Measurements from ENCODE around the gene RANGAP1. TPM values are rescaled to one million over a fixed set of nuclear protein-coding genes. Genes with fewer than 3 reads are reported as not detected.

The RANGAP1 gene, protein sequence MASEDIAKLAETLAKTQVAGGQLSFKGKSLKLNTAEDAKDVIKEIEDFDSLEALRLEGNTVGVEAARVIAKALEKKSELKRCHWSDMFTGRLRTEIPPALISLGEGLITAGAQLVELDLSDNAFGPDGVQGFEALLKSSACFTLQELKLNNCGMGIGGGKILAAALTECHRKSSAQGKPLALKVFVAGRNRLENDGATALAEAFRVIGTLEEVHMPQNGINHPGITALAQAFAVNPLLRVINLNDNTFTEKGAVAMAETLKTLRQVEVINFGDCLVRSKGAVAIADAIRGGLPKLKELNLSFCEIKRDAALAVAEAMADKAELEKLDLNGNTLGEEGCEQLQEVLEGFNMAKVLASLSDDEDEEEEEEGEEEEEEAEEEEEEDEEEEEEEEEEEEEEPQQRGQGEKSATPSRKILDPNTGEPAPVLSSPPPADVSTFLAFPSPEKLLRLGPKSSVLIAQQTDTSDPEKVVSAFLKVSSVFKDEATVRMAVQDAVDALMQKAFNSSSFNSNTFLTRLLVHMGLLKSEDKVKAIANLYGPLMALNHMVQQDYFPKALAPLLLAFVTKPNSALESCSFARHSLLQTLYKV
- 28.1 TPM for polyA plus RNA-seq (2013, experiment 1 of 2)
- polyA plus RNA-seq (2013, experiment 2 of 2): 27.9 TPM

DNA sequence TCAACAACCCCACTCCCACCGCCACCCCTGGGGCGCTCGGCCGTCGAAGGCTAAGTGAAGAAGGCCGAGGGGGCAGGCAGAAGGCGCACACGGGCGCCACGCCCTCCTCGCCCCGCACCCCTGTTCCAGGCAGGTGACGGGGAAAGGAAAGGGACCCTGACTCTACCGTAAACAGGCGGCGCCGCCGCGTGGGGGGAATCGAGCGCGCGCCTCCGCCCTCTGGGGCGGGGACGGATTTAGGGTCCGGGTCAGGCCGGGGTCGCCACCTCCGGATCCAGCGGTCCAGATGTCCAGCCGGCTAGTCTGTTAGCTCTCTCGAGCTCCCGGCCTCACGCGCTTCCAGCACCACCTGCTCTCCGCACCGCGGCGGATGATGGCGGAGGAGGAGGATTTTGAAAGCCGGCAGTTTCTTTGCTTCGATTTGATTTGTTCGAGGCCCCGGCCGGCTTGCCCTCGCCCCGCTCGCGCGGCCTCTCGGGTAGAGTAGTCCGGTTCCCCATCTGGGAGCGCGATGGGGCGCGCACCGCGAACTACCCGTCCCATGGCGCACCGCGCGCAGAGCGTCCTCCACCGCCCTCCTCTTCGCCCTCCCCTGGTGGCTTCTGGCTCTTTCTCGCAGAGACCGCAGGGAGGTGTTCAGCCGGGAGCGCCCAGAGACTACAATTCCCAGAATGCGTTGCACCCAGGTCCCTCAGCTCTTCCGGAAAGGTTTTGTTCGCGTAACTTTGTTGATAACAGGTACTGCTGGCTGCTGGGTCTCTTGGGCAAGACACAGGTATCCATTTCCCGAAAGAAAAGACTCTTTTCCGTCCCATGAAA is at the start of gene RANGAP1:
TSS of gene RANGAP1 (minus strand) at position 368 of the 819 bp plus-strand sequence. CDS start 5,143 bp downstream, outside the sequence.
- H2AFZ ChIP-seq (ENCODE audit: low read depth, low read length): peak within 1 kb of the TSS; percentile 65
- DNase-seq: peak; percentile 99
- H2BK120ac ChIP-seq (ENCODE audit: low read depth, low read length): peak within 1 kb of the TSS; percentile 61
- H3K4me1 ChIP-seq (ENCODE audit: control insufficient read depth, insufficient read depth, low read depth, low read length): peaks cover 36% of the 10 kb centered on the region
- no peaks in the 10 kb centered on the region for H3K9me3 ChIP-seq (ENCODE audit: control insufficient read depth, low read length)
- peak within 1 kb of the TSS; percentile 94 for H4K91ac ChIP-seq (ENCODE audit: low read length)
- H2BK15ac ChIP-seq (ENCODE audit: low read depth, poor library complexity, severe bottlenecking): peak within 1 kb of the TSS; percentile 52
- H2BK5ac ChIP-seq (ENCODE audit: low read depth, low read length, poor library complexity, severe bottlenecking): peak within 1 kb of the TSS; percentile 82
- peak within 1 kb of the TSS; percentile 86 for H3K27ac ChIP-seq (ENCODE audit: low read length, poor library complexity, severe bottlenecking)
- H3K4me3 ChIP-seq (ENCODE audit: insufficient read depth in 1 of 2, low read depth in 1 of 2, low read length in 2 of 2): peak within 1 kb of the TSS; percentile 81 to 90
- H3K9ac ChIP-seq (ENCODE audit: low read length): peak within 1 kb of the TSS; percentile 91
- peaks cover 12% of the 10 kb centered on the region for H3K79me1 ChIP-seq (replicated peaks; ENCODE audit: low read length, poor library complexity, severe bottlenecking)
- H3K14ac ChIP-seq (ENCODE audit: low read length in 2 of 2): peak within 1 kb of the TSS in 1 of 2 experiments; percentile 80
- H3K23ac ChIP-seq (ENCODE audit: low read length in 2 of 2): no peak within 1 kb of the TSS
- peak within 1 kb of the TSS; percentile 81 to 85 for H3K4ac ChIP-seq (ENCODE audit: low read depth in 1 of 2, low read length in 2 of 2)
- no peaks in the 10 kb centered on the region for H3K27me3 ChIP-seq (ENCODE audit: control insufficient read depth in 1 of 2, insufficient read depth in 1 of 2, low read length in 2 of 2)
- H3K36me3 ChIP-seq (ENCODE audit: control insufficient read depth in 1 of 2, insufficient read depth in 2 of 2, low read depth in 1 of 2, low read length in 2 of 2): peaks cover 13 to 28% of the 10 kb centered on the region in 2 experiments
- H4K8ac ChIP-seq (ENCODE audit: low read length): peak within 1 kb of the TSS; percentile 82
- H2BK12ac ChIP-seq (ENCODE audit: low read length in 2 of 2): peak within 1 kb of the TSS in 1 of 2 experiments; percentile 29
- H3K4me2 ChIP-seq (ENCODE audit: low read length, poor library complexity, severe bottlenecking): peak within 1 kb of the TSS; percentile 96
- peak within 1 kb of the TSS; percentile 67 to 89 for H3K18ac ChIP-seq (ENCODE audit: low read depth in 1 of 2, low read length in 2 of 2)
- peak within 1 kb of the TSS; percentile 62 for H2AK5ac ChIP-seq (ENCODE audit: low read length, severe bottlenecking)
- WGBS: under 1% methylated on average over 66 of the region's 77 CpGs

DNA sequence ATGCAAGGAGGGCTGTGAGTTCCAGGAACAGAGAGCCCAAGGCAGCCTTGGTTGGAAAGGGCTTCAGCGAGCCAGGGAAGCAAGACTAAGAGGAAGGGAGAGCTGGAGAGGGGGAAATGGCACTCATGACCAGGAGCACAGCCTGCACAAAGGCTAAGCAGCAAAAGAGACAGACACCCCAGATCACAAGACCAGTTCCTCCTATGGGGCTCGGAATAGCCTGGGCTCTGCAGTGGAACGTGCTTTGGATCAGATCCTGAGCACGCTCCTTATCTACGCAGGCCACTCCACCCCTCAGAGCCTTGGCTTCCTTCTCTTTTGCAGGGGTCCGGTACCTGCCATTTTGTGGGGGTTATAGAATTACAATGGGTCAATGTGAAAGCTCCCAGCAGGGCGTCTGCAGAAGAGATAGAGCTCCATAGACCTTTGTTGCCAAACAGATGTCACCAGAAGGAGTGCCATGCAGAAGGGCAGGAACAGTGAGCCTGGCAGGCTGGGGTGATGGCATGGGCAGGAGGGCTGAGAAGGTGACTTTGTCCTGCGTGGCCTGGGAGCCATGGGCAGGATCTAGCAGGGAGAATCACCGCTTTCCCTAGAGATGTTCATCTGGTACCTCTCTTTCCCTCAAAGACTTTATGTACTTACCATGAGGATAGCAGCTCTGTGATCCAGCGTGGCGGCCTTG is 49.1 kb upstream of the RANGAP1 start:
- 100% methylated on average over 9 of the region's 11 CpGs for WGBS
- H3K23ac ChIP-seq (ENCODE audit: low read length in 2 of 2): no peak overlapping the region

DNA sequence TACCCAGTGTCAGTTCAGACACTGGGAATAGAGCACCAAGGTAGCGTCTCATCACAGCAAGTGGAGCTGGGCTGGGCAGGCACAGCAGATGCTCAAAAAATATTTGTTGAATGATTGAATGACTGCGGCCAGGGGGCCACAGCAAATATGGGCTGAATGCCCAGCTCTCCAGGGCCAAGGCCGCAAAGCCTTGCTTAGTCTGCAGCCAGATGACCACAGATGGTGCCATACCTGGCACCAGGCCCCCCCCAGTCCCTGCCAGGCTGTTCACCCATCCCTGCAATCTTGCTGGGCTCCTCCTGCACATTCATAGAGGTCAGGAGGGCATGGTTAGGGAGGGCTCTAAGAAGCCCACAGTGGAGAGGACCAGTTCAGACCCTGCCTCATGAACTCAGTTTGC is 48.2 kb upstream of the RANGAP1 start:
- H3K27ac ChIP-seq (ENCODE audit: low read length, poor library complexity, severe bottlenecking): no peak overlapping the region
- H3K27me3 ChIP-seq (ENCODE audit: control insufficient read depth in 1 of 2, insufficient read depth in 1 of 2, low read length in 2 of 2): no peaks in the 10 kb centered on the region
- no peak overlapping the region for H3K4me2 ChIP-seq (ENCODE audit: low read length, poor library complexity, severe bottlenecking)
- peaks cover 10% of the 10 kb centered on the region for H3K79me1 ChIP-seq (replicated peaks; ENCODE audit: low read length, poor library complexity, severe bottlenecking)
- no peak overlapping the region for H4K8ac ChIP-seq (ENCODE audit: low read length)
- H2AK5ac ChIP-seq (ENCODE audit: low read length, severe bottlenecking): no peak overlapping the region
- H3K23ac ChIP-seq (ENCODE audit: low read length in 2 of 2): peak overlapping the region in 1 of 2 experiments; percentile 35
- 94% methylated on average over 3 of the region's 3 CpGs for WGBS
- H2AFZ ChIP-seq (ENCODE audit: low read depth, low read length): no peak overlapping the region
- no peaks in the 10 kb centered on the region for H3K9me3 ChIP-seq (ENCODE audit: control insufficient read depth, low read length)
- H3K9ac ChIP-seq (ENCODE audit: low read length): no peak overlapping the region
- no peak overlapping the region for H2BK5ac ChIP-seq (ENCODE audit: low read depth, low read length, poor library complexity, severe bottlenecking)
- H3K4ac ChIP-seq (ENCODE audit: low read depth in 1 of 2, low read length in 2 of 2): no peak overlapping the region
- H4K91ac ChIP-seq (ENCODE audit: low read length): no peak overlapping the region
- no peak overlapping the region for H2BK12ac ChIP-seq (ENCODE audit: low read length in 2 of 2)
- DNase-seq: no peak
- H3K18ac ChIP-seq (ENCODE audit: low read depth in 1 of 2, low read length in 2 of 2): no peak overlapping the region
- H3K4me3 ChIP-seq (ENCODE audit: insufficient read depth in 1 of 2, low read depth in 1 of 2, low read length in 2 of 2): no peak overlapping the region
- no peak overlapping the region for H3K14ac ChIP-seq (ENCODE audit: low read length in 2 of 2)
- no peak overlapping the region for H2BK120ac ChIP-seq (ENCODE audit: low read depth, low read length)
- peaks cover 74 to 80% of the 10 kb centered on the region in 2 experiments for H3K36me3 ChIP-seq (ENCODE audit: control insufficient read depth in 1 of 2, insufficient read depth in 2 of 2, low read depth in 1 of 2, low read length in 2 of 2)
- no peak overlapping the region for H2BK15ac ChIP-seq (ENCODE audit: low read depth, poor library complexity, severe bottlenecking)
- peaks cover 12% of the 10 kb centered on the region for H3K4me1 ChIP-seq (ENCODE audit: control insufficient read depth, insufficient read depth, low read depth, low read length)

More for the DNA sequence above, 49.1 kb upstream of the RANGAP1 start:
- Histone ChIP-seq H4K91ac (ENCODE audit: low read length) (no peak overlapping the region), H2AFZ (ENCODE audit: low read depth, low read length) (no peak overlapping the region), H2AK5ac (ENCODE audit: low read length, severe bottlenecking) (no peak overlapping the region), H3K4ac (ENCODE audit: low read depth in 1 of 2, low read length in 2 of 2) (no peak overlapping the region), H3K4me3 (ENCODE audit: insufficient read depth in 1 of 2, low read depth in 1 of 2, low read length in 2 of 2) (no peak overlapping the region), H3K27me3 (ENCODE audit: control insufficient read depth in 1 of 2, insufficient read depth in 1 of 2, low read length in 2 of 2) (no peaks in the 10 kb centered on the region), H2BK12ac (ENCODE audit: low read length in 2 of 2) (no peak overlapping the region), H3K9me3 (ENCODE audit: control insufficient read depth, low read length) (no peaks in the 10 kb centered on the region), H3K14ac (ENCODE audit: low read length in 2 of 2) (no peak overlapping the region), H2BK120ac (ENCODE audit: low read depth, low read length) (no peak overlapping the region), H2BK5ac (ENCODE audit: low read depth, low read length, poor library complexity, severe bottlenecking) (no peak overlapping the region), H3K36me3 (ENCODE audit: control insufficient read depth in 1 of 2, insufficient read depth in 2 of 2, low read depth in 1 of 2, low read length in 2 of 2) (peaks cover 72 to 83% of the 10 kb centered on the region in 2 experiments), H3K4me1 (ENCODE audit: control insufficient read depth, insufficient read depth, low read depth, low read length) (peaks cover 14% of the 10 kb centered on the region), H3K27ac (ENCODE audit: low read length, poor library complexity, severe bottlenecking) (no peak overlapping the region), H3K79me1 (replicated peaks; ENCODE audit: low read length, poor library complexity, severe bottlenecking) (peaks cover 10% of the 10 kb centered on the region), H4K8ac (ENCODE audit: low read length) (no peak overlapping the region), H3K18ac (ENCODE audit: low read depth in 1 of 2, low read length in 2 of 2) (no peak overlapping the region), H3K9ac (ENCODE audit: low read length) (no peak overlapping the region), H2BK15ac (ENCODE audit: low read depth, poor library complexity, severe bottlenecking) (no peak overlapping the region), H3K4me2 (ENCODE audit: low read length, poor library complexity, severe bottlenecking) (no peak overlapping the region)
- DNase-seq: no peak

Data from mesenchymal stem cell (in vitro differentiated cells and primary cell).